GM08714 (cell line): ENCODE data around the gene DHDDS.
"Not testable (repeated sequence)": the region's sequence is repeated elsewhere in the genome, so short reads cannot be mapped to it uniquely, and the experiment has no call there.

ENCODE experiments used
- H3K4me3 ChIP-seq: fragments of 200-500 bp; sonication (Bioruptor generic); 2 replicates; pipeline ENCODE4 v1.5.1; 2014; ENCODE audit warnings: mild to moderate bottlenecking, low read length, inconsistent platforms
- ZNF274 ChIP-seq: IDR thresholded peaks from 2 replicates; pipeline ENCODE4 v1.6.1; 2012; ENCODE audit warnings: mild to moderate bottlenecking, low read depth, low read length

Gene DHDDS

GRCh38 chr1:26431979-26432695, at the start of gene DHDDS:
Gene DHDDS, plus strand, starts transcription at chr1:26432321. Its CDS starts 625 bp downstream, at chr1:26432946.
- H3K4me3 ChIP-seq, result peak within 1 kb of the TSS; percentile 82
- no peak for TF ChIP-seq ZNF274

- TF ChIP-seq ZNF274, result no peak
- H3K4me3 ChIP-seq, result no peak overlapping the region
Measured at GRCh38 chr1:26384076-26384475, 48.0 kb upstream of the DHDDS start.

GRCh38 chr1:26385063-26385462, 47.1 kb upstream of the DHDDS start:
- H3K4me3 ChIP-seq, result not testable (repeated sequence)

GRCh38 chr1:26387447-26387846, 44.7 kb upstream of the DHDDS start:
- TF ChIP-seq ZNF274, result no peak
- no peak overlapping the region for H3K4me3 ChIP-seq

- no peak for TF ChIP-seq ZNF274
- H3K4me3 ChIP-seq, result no peak overlapping the region
Measured at GRCh38 chr1:26388791-26389445, 43.2 kb upstream of the DHDDS start.

- TF ChIP-seq ZNF274, result no peak
- H3K4me3 ChIP-seq, result no peak overlapping the region
Measured at GRCh38 chr1:26389604-26390247, 42.4 kb upstream of the DHDDS start.

GRCh38 chr1:26391450-26391849, 40.7 kb upstream of the DHDDS start:
- TF ChIP-seq ZNF274, result no peak
- H3K4me3 ChIP-seq, result no peak overlapping the region

GRCh38 chr1:26395754-26396153, 36.4 kb upstream of the DHDDS start:
- TF ChIP-seq ZNF274, result no peak

GRCh38 chr1:26399034-26399433, 33.1 kb upstream of the DHDDS start:
- no peak overlapping the region for H3K4me3 ChIP-seq
- TF ChIP-seq ZNF274, result no peak

More at GRCh38 chr1:26395754-26396153, 36.4 kb upstream of the DHDDS start:
- H3K4me3 ChIP-seq, result no peak overlapping the region

- no peak overlapping the region for H3K4me3 ChIP-seq
- TF ChIP-seq ZNF274, result no peak
Measured at GRCh38 chr1:26401891-26402290, 30.2 kb upstream of the DHDDS start.

- H3K4me3 ChIP-seq, result no peak overlapping the region
- no peak for TF ChIP-seq ZNF274
Measured at GRCh38 chr1:26403656-26404055, 28.5 kb upstream of the DHDDS start.

GRCh38 chr1:26404641-26405040, 27.5 kb upstream of the DHDDS start:
- H3K4me3 ChIP-seq, result no peak overlapping the region
- TF ChIP-seq ZNF274, result no peak

- no peak overlapping the region for H3K4me3 ChIP-seq
- TF ChIP-seq ZNF274, result no peak
Measured at GRCh38 chr1:26405281-26405915, 26.7 kb upstream of the DHDDS start.

- no peak overlapping the region for H3K4me3 ChIP-seq
- no peak for TF ChIP-seq ZNF274
Measured at GRCh38 chr1:26408604-26409003, 23.5 kb upstream of the DHDDS start.
